H9 (cell line): Measurements from ENCODE around the gene PRKCZ. TPM values are rescaled to one million over a fixed set of nuclear protein-coding genes. Genes with fewer than 3 reads are reported as not detected.

Experiments
- DNase-seq: peaks from one replicate; pipeline ENCODE4 v3.0.0-alpha.2; 2017
- H2AFZ ChIP-seq: one replicate; pipeline ENCODE4 v1.6.1; 2013; ENCODE audit warnings: mild to moderate bottlenecking, low read length, control low read depth, moderate library complexity
- H2AK5ac ChIP-seq: 2 replicates; pipeline ENCODE4 v1.6.1; 2013; ENCODE audit warnings: low read length, control low read depth, mixed read lengths; ENCODE audit not compliant: insufficient read length
- H2BK120ac ChIP-seq: one replicate; pipeline ENCODE4 v1.6.1; 2013; ENCODE audit warnings: low read depth, mild to moderate bottlenecking, low read length, control low read depth, inconsistent platforms; ENCODE audit not compliant: poor library complexity, severe bottlenecking
- H2BK12ac ChIP-seq: 2 replicates; pipeline ENCODE4 v1.6.1; 2013; ENCODE audit warnings: low read length, control low read depth, mixed read lengths, low read depth; ENCODE audit not compliant: insufficient read length
- H2BK15ac ChIP-seq: 2 replicates; pipeline ENCODE4 v1.6.1; 2013; ENCODE audit warnings: low read depth, low read length, control low read depth
- H2BK20ac ChIP-seq: one replicate; pipeline ENCODE4 v1.6.1; 2013; ENCODE audit warnings: low read depth, mild to moderate bottlenecking, low read length, control low read depth, inconsistent platforms; ENCODE audit not compliant: poor library complexity, severe bottlenecking
- H2BK5ac ChIP-seq: 2 replicates; pipeline ENCODE4 v1.6.1; 2013; ENCODE audit warnings: low read length, control low read depth, mixed read lengths; ENCODE audit not compliant: insufficient read length
- H3K14ac ChIP-seq: 2 replicates; pipeline ENCODE4 v1.6.1; 2013; ENCODE audit warnings: low read length, control low read depth; ENCODE audit not compliant: insufficient read depth
- H3K18ac ChIP-seq: 2 replicates; pipeline ENCODE4 v1.6.1; 2013; ENCODE audit warnings: low read depth, mild to moderate bottlenecking, mixed read lengths, low read length, control low read depth; ENCODE audit not compliant: insufficient read length
- H3K23ac ChIP-seq: 2 replicates; pipeline ENCODE4 v1.6.1; 2013; ENCODE audit warnings: low read length, control low read depth, mixed read lengths, low read depth; ENCODE audit not compliant: insufficient read length
- H3K23me2 ChIP-seq: 2 replicates; pipeline ENCODE4 v1.6.1; 2013; ENCODE audit warnings: low read depth, mild to moderate bottlenecking, mixed read lengths, low read length, control low read depth; ENCODE audit not compliant: insufficient read length, poor library complexity, severe bottlenecking
- H3K27ac ChIP-seq: 2 replicates; pipeline ENCODE4 v1.5.1; 2013; ENCODE audit warnings: low read length, control low read depth, mixed read lengths, low read depth; ENCODE audit not compliant: insufficient read length
- H3K27me3 ChIP-seq: 2 replicates; pipeline ENCODE4 v1.6.1; 2013; ENCODE audit warnings: low read length, control low read depth, inconsistent platforms; ENCODE audit not compliant: insufficient read depth
- H3K4ac ChIP-seq: 2 replicates; pipeline ENCODE4 v1.6.1; 2013; ENCODE audit warnings: low read depth, mild to moderate bottlenecking, control low read depth, inconsistent platforms, low read length, moderate library complexity
- H3K4me1 ChIP-seq: 2 replicates; pipeline ENCODE4 v1.6.1; 2013; ENCODE audit warnings: low read length, control low read depth, inconsistent platforms; ENCODE audit not compliant: insufficient read depth
- H3K4me2 ChIP-seq: 2 replicates; pipeline ENCODE4 v1.6.1; 2013; ENCODE audit warnings: low read length, control low read depth, mixed read lengths; ENCODE audit not compliant: insufficient read length, insufficient read depth
- H3K56ac ChIP-seq: 2 replicates; pipeline ENCODE4 v1.6.1; 2013; ENCODE audit warnings: low read depth, mild to moderate bottlenecking, mixed read lengths, low read length, control low read depth; ENCODE audit not compliant: insufficient read length
- H3K79me1 ChIP-seq: 2 replicates; pipeline ENCODE4 v1.6.1; 2013; ENCODE audit warnings: low read depth, mild to moderate bottlenecking, moderate library complexity, low read length, control low read depth, inconsistent platforms; ENCODE audit not compliant: insufficient read depth, poor library complexity, severe bottlenecking
- H3K79me2 ChIP-seq: 2 replicates; pipeline ENCODE4 v1.6.1; 2013; ENCODE audit warnings: low read length, control low read depth, inconsistent platforms; ENCODE audit not compliant: insufficient read depth
- H3K9ac ChIP-seq: 2 replicates; pipeline ENCODE4 v1.6.1; 2013; ENCODE audit warnings: low read length, control low read depth, mixed read lengths; ENCODE audit not compliant: insufficient read length; ENCODE audit errors: extremely low read depth
- H3K9me3 ChIP-seq: one replicate; pipeline ENCODE4 v1.6.1; 2013; ENCODE audit warnings: low read depth, low read length, inconsistent platforms; ENCODE audit not compliant: control insufficient read depth
- H3T11ph ChIP-seq: one replicate; pipeline ENCODE4 v1.6.1; 2013; ENCODE audit warnings: mild to moderate bottlenecking, low read length, control low read depth, inconsistent platforms
- H4K20me1 ChIP-seq: one replicate; pipeline ENCODE4 v1.6.1; 2013; ENCODE audit not compliant: control insufficient read depth, insufficient read length, insufficient read depth
- H4K5ac ChIP-seq: 2 replicates; pipeline ENCODE4 v1.6.1; 2013; ENCODE audit warnings: low read depth, mild to moderate bottlenecking, mixed read lengths, low read length, control low read depth; ENCODE audit not compliant: insufficient read length
- H4K8ac ChIP-seq: replicated peaks from 2 replicates; pipeline ENCODE4 v1.6.1; 2013; ENCODE audit warnings: low read length, control low read depth, mixed read lengths, low read depth; ENCODE audit not compliant: insufficient read length
- H4K91ac ChIP-seq: 2 replicates; pipeline ENCODE4 v1.6.1; 2013; ENCODE audit warnings: low read depth, mild to moderate bottlenecking, moderate library complexity, mixed read lengths, low read length, control low read depth; ENCODE audit not compliant: insufficient read length
- H3K27ac Mint-ChIP-seq, 3 experiments: 2 replicates in 2 of 3; 3 replicates in 1 of 3; pipeline ENCODE4 v1.8.0; 2020 to 2021; ENCODE audit warnings: mixed read lengths in 3 of 3, mild to moderate bottlenecking in 1 of 3, moderate library complexity in 1 of 3
- H3K27me3 Mint-ChIP-seq: 2 replicates; pipeline ENCODE4 v1.8.0; 2021; ENCODE audit warnings: low read depth, mild to moderate bottlenecking, moderate library complexity, mixed read lengths
- H3K36me3 Mint-ChIP-seq, 3 experiments: 2 replicates in 2 of 3; 3 replicates in 1 of 3; pipeline ENCODE4 v1.8.0; 2020 to 2021; ENCODE audit warnings: low read depth in 3 of 3, mixed read lengths in 3 of 3; ENCODE audit not compliant: insufficient read depth in 1 of 3
- H3K4me1 Mint-ChIP-seq, 2 experiments: 2 replicates each; pipeline ENCODE4 v1.8.0; 2020; ENCODE audit warnings: mixed read lengths in 2 of 2
- H3K4me3 Mint-ChIP-seq, 2 experiments: 2 replicates in 1 of 2; 3 replicates in 1 of 2; pipeline ENCODE4 v1.8.0; 2020 to 2021; ENCODE audit warnings: mild to moderate bottlenecking in 2 of 2, mixed read lengths in 2 of 2, moderate library complexity in 1 of 2
- H3K9me3 Mint-ChIP-seq, 2 experiments: 2 replicates in 1 of 2; 3 replicates in 1 of 2; pipeline ENCODE4 v1.8.0; 2020; ENCODE audit warnings: mild to moderate bottlenecking in 2 of 2, mixed read lengths in 2 of 2, moderate library complexity in 1 of 2
- WGBS: extraction: QIAGEN DNeasy Blood & Tissue Kit; methylation state at CpG from one replicate; pipeline ENCODE4 v1.1.7; 2013; ENCODE audit warnings: missing lambda C conversion rate, low lambda C conversion rate, mixed read lengths; ENCODE audit not compliant: insufficient read length; ENCODE audit errors: extremely low coverage; 5-methylcytosine and 5-hydroxymethylcytosine counted together
- total RNA-seq: library from RNA; stranded (reverse); gene quantifications from 2 replicates; pipeline ENCODE4 v1.2.1, GENCODE V29; 2021
- TF ChIP-seq, protein P1 (sequence below): fragments of 200-600 bp; sonication (generic); conservative IDR thresholded peaks from 3 replicates; pipeline ENCODE4 v1.8.0; 2021; ENCODE audit warnings: antibody characterized with exemption, mild to moderate bottlenecking

PRKCZ gene
- total RNA-seq, 1 experiment from 2014 or later = 48.4 TPM

DNA sequence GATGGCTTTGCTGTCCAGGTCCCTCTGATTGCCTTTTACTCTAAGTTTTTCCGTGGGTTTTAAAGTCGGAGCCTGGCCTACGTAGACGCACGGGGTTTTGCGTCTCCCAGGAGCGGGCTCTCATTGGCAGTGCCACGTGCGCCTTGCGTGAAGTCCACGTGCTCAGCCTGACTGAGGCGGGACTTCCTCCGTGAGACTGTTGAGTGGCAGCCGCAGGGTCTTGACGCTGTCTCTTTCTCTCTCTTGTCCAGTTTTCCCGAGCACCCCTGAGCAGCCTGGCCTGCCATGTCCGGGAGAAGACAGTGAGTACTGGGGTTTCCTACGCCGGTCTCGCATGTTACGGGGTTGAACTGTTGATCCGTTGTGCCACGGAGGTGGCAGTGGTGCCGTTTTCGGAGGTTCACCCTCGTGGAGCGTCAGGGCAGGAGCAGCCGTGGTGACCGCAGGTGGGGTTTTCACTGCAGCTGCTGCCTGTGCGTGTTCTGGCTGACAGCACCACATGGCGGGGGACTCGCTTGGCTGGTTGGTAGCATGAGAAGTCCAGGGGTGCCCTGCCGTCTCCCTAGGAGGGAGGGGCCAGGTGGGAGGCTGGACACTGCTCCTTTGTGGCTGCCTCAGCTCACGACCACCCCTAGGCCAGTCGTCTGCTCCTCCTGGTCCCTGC is 9.2 kb downstream of the PRKCZ start:
- TF ChIP-seq, protein P1, sequence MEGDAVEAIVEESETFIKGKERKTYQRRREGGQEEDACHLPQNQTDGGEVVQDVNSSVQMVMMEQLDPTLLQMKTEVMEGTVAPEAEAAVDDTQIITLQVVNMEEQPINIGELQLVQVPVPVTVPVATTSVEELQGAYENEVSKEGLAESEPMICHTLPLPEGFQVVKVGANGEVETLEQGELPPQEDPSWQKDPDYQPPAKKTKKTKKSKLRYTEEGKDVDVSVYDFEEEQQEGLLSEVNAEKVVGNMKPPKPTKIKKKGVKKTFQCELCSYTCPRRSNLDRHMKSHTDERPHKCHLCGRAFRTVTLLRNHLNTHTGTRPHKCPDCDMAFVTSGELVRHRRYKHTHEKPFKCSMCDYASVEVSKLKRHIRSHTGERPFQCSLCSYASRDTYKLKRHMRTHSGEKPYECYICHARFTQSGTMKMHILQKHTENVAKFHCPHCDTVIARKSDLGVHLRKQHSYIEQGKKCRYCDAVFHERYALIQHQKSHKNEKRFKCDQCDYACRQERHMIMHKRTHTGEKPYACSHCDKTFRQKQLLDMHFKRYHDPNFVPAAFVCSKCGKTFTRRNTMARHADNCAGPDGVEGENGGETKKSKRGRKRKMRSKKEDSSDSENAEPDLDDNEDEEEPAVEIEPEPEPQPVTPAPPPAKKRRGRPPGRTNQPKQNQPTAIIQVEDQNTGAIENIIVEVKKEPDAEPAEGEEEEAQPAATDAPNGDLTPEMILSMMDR = no peak
- H3K79me2 ChIP-seq = no peaks in the 10 kb centered on the region
- H3K4me2 ChIP-seq = no peak overlapping the region
- H3K27me3 ChIP-seq = no peaks in the 10 kb centered on the region
- Mint-ChIP-seq H3K27ac (no peak overlapping the region), H3K36me3 (peaks cover 27 to 61% (median 59%) of the 10 kb centered on the region in 3 experiments), H3K9me3 (peaks cover 3 to 6% of the 10 kb centered on the region in 2 experiments; a peak in 4 of 5 replicates), H3K27me3 (no peaks in the 10 kb centered on the region), H3K4me3 (no peak overlapping the region), H3K4me1 (no peaks in the 10 kb centered on the region)
- H4K20me1 ChIP-seq = no peaks in the 10 kb centered on the region
- no peak for DNase-seq
- no peak overlapping the region for H3K27ac ChIP-seq
- H2AK5ac ChIP-seq = no peak overlapping the region
- H2BK5ac ChIP-seq = no peak overlapping the region
- H4K5ac ChIP-seq = no peak overlapping the region
- no peak overlapping the region for H3K56ac ChIP-seq
- no peak overlapping the region for H3K4ac ChIP-seq
- H3K18ac ChIP-seq = no peak overlapping the region
- H2BK15ac ChIP-seq = no peak overlapping the region
- H3K23ac ChIP-seq = no peak overlapping the region
- no peak overlapping the region for H4K8ac ChIP-seq
- H3K23me2 ChIP-seq = no peaks in the 10 kb centered on the region
- H2BK120ac ChIP-seq = no peak overlapping the region
- H2BK20ac ChIP-seq = no peak overlapping the region
- no peaks in the 10 kb centered on the region for H3K4me1 ChIP-seq
- no peak overlapping the region for H2AFZ ChIP-seq
- H3K9me3 ChIP-seq = no peaks in the 10 kb centered on the region
- no peak overlapping the region for H3K9ac ChIP-seq
- no peak overlapping the region for H3T11ph ChIP-seq
- no peak overlapping the region for H2BK12ac ChIP-seq
- H3K14ac ChIP-seq = no peak overlapping the region
- no peaks in the 10 kb centered on the region for H3K79me1 ChIP-seq
- no peak overlapping the region for H4K91ac ChIP-seq
- WGBS = no CpG with 5 or more reads among the region's 35 CpGs
